NCI-H2107 treated with DMSO at 0.1 percent for 48 hours (cell line): ENCODE measurements around the gene NPHP4.
"Not testable (repeated sequence)": the region's sequence is repeated elsewhere in the genome, so short reads cannot be mapped to it uniquely, and the experiment has no call there.

Experiments
- DNase-seq: peaks from one replicate; lab custom pipeline; 2025; ENCODE audit not compliant: unreplicated experiment; lab: John Stamatoyannopoulos, UW

Gene NPHP4

DNA sequence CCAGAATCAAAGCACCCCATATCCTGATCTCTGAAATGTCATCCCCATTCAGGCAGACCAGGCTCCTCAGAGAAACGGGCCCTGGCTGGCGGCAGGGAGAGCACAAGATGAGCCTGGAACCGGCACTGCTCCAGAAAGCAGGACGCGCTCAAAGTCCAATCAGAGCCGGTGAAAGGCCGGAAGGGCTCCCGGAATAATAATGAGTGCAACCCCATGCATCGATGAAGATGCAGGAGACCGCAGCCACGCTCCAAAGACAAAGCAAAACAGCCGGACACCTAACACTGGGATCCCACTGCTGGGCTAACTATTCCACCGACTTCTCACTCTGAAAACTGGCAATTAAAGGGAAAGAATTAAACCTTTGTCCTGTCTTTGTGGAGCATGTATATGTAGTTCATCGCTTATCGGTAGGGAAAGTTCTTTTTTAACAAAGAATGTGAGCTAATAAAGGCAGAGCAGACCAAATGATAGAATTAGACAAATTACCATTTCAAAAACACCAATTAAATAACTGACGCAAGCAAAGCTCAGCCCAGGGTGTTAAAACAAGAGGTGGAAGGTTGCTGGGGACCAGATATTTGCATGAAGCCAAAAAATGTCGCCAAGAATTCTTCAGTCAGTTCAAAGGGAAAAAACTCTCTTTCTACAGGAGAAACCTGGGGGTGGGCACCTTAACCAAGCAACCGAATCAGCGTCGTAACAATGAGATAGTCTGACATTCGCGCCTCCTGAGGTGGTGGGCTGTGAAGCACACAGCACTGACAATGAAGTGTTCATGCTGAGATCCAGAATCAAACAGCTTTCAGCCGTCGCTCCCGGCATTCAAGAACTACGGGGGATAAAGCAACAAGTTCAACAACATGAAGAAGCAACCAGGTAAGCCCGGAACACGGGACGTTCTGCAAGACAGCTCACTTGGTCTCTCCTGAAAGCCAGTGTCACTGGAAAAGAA, 95.2 kb downstream of the NPHP4 start:
- DNase-seq, result no peak

DNA sequence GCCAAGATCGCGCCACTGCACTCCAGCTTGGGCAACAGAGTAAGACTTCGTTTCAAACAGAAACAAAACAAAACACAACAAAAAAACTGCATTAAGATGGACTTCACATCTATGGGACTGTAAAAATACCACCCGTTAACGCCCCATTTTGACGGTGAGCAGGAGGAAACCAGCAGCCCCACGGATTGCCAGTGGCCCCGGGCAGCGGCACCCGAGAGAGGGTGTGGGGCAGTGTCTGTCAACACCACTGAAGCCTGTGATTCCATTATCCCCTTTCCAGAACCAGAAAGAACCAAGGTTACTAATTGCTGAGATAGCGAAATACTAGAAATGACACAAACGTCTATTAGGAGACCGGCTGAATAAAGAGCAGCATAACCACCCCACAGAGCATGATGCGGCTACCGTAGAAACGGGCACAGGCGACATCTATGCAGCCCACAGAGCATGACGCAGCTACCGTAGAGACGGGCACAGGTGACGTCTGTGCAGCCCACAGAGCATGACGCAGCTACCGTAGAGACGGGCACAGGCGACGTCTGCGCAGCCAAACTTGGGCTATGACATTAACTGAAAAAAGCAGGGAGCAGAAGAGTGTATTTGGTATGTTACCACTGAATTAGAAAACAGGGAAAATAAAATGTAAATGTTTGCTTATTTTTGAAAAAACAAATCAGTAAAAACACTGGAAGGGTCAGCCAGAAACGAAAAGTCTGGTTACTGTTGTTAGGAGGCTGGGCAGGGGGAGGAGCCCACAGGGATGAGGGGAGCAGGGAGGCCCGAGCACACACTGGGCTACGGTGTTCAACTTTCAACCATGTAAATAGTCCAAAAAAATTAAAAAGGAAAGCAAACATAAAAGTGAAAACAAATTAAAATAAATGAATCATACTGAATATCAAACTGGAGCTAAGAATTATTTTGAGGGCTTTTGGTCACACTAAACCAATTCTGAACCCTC, 96.5 kb downstream of the NPHP4 start:
- DNase-seq, result no peak

DNA sequence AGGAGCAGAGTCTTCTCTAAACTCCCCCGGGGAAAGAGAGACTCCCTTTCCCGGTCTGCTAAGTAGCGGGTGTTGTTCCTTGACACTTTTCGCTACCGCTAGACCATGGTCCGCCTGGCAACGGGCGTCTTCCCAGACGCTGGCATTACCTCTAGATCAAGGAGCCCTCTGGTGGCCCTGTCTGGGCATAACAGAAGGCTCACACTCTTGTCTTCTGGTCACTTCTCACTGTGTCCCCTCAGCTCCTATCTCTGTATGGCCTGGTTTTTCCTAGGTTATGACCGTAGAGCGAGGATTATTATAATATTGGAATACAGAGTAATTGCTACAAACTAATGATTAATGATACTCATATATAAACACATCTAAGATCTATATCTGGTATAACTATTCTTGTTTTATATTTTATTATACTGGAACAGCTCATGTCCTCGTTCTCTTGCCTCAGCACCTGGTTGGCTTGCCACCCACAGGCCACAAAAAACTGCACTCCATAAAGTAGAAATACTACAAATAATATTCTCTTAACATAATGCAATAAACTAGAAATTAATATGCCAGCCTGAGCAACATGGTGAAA, 98.4 kb downstream of the NPHP4 start:
- DNase-seq, result not testable (repeated sequence)

DNA sequence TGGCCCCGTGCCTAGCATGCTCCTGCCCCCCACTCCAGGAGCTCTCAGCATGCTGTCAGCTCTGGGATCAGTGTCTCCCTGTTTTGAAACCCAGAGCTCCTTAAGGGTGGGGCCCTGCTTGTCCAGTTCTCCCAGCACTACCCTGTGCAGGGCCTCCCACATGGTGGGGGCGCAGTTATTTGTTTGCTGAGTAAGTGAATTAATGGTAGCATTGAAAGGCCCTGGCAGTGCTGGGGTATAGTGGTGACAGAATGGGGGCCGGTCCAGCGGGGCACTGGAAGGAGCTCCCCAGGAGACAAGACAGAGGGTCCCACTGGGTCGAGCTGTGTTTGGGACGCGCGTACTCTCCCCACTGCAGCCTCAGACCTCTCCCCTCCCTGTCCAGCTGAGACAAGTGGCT, 99.9 kb downstream of the NPHP4 start:
- DNase-seq, result no peak

DNA sequence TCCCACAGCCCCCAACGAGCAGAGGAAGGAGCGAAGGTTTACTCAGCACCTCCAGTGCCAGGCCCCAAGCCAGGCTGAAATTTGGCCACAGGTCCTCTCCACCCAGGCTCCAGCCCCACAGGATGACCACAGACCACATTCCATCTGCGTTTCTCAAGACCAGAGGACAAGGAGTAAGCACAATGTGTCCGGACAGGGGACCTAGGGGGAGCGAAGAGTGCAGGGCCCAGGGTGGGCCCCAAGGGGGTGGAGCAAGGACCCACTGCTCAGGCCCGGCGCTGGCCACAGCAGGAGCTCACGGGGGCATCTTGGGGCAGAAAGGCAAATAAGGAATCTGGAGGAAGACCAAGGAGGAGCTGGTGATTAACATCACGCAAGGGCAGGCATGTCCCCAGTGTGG, 100.5 kb downstream of the NPHP4 start:
- DNase-seq, result no peak

DNA sequence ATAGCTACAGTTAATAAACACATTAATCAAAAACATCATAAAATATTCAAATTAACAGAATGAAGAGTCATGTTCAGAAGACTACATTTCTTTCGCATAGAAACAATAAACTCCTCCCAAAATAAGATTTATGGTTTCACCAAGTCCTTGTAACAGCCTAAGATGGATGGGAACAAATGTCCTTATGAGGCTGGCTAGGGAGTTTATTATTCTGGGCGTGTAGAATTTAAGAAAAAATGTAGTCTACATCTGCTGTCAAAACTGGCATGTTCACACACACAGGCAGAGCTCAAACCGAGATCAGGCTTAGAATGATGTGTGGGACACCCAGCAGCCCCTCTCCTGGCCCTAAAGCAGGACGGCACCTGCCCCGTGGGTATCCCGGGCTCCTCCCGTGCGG, 101.1 kb downstream of the NPHP4 start:
- no peak for DNase-seq

DNA sequence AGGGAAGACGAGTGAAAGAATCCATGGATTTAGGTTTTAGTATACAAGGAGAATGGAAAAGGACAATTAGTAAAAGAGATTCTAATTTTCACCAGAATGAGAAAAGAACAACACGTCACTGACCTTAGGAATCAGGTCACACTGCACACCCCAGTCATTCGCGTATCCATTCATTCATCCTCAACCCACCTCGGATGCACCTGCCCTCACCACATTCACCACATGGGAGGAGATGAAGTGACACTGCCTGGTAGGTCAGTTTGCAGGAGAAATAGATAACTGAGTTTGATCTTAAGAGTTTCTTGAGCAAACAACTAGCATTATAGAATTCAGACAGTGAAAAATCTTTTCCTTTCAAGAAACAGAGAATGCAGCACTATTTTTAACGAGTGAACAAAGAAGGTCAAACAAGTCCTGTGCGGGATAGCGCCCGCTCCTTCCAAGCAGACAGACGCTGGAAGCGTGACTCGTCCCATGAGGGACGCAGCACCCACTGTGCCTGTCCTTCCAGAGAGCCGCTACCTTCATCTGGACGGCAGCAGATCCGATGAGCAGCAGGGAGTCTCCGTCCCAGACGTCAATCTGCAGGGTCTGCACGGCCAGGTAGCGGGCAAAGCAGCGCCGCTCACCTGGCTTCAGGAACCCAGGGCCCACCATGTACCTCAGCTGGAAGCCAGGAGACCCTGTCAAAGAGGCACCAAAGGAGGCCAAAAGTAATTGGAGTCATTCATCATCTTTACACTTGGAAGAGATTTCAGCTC, 101.7 kb downstream of the NPHP4 start:
- no peak for DNase-seq

DNA sequence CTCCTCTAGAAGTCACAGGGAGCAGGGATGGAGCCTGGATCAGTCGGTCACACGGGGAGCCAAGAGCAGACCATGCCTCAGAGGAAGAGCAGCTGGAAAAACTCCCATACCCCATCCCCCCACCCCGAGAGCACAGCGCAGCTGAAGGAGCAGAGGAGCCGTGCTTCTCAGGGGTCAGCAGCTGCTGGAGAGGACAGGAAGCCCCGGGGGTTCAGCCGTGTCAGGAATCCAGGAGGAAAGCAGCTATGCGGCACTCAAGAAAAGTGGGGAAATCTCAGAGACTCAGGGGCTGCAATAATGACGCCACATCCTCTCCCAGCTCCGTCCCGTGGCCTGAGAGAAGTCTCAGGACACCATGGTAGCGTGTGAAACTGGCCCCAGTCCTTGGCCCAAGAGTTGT, 102.3 kb downstream of the NPHP4 start:
- no peak for DNase-seq

DNA sequence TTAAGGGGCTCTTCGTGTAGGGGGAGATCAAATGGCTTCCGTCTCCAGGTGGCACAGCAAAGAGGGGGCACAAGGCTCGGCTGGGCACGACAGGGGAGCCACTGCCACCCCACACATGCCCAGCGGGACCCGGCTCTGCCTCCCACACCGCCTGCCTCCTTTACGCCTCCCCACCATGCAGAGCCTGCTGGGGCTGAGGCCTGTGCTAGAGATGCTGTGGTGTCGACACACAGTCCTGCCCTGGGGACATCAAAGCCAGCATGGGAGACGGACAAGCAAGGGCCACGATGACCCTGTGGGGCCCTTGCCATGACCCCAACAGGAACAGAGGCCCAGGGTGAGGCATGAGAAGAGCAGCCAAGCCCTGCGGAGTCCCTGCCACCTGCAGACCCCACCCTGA, 102.8 kb downstream of the NPHP4 start:
- no peak for DNase-seq

DNA sequence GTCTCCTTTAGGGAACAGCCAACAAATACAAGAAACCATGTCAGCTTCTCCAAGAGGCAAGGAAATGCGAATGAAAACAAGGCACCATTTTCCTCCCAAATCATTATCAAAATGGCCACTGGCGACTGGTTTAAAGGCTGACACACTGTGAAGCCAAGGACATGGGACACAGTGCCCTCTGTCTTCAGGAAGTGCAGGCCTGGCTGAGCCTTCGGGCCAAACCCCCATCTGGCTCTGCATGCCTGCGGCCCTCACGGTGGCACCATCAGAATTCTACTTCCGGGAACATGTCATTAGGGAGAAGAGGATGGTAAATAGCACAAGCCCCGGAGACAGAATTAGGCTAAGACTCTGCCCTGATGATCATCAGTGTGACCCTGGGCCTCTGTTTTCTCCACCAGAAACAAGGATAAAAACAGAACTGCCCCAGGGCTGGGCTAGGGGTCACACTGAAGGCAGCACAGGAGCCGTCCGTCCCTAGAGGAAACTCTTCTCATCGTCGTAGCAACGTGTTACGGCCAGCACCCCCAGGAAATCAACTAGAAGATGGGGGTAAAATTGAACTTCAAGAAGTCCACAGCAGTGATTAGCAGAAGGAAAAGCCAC, 103.5 kb downstream of the NPHP4 start:
- DNase-seq, result no peak

DNA sequence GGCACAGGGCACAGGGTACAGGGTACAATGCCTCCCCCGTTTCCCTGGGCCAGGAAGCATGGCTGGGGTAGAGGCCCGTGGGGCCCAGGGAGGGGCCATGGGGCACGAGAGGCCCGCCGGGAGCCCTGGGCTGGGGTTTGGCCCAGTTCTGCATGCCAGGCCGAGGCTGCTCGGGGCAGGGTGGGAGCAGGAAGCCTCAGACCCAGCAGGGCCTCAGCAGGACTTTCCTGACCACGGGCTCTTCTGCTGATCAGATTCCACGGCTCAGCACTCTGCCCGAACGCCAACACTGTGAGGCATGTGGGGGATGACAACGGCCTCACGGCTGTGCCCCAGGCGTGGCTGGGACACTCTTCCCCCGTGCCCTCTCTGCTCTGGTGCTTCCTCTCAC, 104.3 kb downstream of the NPHP4 start:
- no peak for DNase-seq

DNA sequence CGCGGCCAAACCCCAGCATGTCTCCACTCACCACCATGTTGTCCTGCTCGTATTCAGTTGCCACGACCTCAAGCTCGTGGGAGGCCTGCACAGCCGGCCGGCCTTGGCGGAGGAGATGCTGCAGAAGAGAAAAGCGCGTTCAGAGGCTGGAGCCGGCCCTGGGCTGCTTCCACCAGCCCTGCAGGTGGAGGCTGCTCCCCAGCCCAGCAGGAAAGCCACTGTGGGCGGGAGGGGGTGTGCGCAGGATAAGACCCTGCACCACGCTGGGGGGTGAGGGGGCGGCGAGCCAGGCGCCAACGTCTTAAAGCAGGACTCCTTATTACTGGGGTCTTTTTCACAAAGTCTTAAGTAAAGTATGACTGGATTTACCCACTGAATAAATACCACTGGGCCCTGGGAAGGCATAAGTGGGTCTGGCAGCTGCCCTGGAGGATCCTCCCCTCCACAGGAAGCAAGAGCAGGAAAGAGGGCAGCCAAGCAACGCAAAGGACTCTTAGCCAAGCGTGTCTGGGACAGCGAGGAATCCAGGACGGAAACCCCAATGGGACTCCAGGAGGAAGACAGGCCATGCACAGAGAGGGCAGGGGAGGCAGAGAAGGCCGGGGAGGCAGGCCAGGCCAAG, 104.8 kb downstream of the NPHP4 start:
- DNase-seq, result no peak

DNA sequence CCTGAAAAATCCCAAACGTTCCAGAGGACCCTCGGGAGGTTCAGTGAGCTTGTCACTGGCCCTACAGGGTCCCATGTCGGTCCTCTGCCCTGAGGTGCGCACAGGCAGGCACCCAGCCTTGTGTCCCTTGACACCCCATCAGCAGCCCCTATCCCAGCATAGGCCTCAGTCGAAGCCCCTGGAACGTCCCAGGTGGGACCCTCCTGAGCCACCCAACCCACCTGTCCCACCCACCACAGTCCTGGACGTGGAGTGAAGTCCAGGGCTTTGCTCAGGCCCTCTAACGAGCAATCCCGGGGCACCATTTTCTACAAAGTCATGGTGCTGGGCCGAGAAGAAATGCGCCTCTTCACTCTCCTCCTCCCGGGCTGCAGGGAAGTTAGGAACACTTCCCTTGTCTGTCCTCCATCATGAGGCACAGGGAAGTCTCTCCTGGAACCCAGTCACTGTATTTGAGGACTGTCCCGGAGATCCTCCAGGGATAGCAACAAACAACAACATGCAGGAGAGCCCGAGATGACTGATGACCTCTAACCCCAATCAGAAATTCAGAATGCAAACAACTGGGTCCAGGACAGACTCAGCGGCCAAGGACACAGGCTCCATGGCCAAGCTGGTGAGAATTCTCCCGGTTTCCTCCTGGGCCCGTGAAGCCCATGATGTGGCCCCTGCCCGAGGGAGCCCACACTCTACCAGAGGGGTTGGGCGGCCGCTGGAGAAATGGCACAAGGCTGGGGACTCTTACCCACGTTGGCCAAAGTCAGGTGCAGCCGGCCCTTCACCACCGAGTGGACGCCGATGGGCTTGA, 105.5 kb downstream of the NPHP4 start:
- no peak for DNase-seq

DNA sequence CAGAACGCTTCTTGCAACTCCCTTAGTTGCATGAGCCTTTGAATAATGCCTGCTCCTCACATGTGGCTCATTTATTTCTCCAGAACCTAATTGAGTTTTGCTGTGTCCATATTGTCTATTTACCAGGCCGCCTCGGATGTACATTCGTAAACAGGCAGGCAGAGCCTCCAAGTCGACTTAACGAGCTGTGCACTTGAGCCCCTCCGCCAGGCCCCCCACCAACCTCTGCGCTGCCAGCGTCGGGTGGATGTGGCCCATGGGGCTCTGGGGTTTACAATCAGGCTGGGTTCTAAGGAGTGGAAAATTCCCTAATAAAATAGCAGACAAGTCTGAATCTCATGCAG, 106.1 kb downstream of the NPHP4 start:
- no peak for DNase-seq

DNA sequence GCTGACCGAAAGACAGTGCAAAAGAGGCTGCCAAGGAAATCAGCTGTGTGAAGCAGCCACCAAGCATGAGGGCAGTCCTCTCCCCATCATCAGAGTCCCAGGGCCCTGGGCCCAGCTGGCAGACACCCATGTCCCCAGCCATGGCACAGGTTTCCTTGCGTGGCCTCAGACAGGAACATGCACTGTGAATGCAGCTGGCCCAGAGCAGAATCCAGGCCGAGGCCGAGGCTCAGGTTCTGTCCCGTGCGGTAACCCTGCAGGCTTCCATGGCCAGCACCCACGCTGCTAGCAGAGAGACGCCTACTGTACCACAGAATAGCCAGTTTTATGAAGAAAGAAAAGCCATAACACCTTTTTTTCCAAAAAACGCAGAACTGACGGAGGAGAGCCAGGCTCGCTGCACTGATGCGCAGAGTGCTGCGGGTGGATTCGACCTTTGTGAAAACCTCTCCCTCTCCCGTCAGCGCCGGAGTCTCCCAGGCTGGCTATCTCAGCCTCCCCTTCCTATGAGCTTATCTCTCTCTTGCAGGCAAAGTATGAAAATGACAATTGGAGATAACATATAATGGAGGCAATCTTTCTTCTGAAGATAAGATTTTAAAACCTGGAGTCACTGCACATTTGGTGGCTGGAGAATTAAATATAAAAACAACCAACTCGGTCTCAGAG, 106.6 kb downstream of the NPHP4 start:
- no peak for DNase-seq

DNA sequence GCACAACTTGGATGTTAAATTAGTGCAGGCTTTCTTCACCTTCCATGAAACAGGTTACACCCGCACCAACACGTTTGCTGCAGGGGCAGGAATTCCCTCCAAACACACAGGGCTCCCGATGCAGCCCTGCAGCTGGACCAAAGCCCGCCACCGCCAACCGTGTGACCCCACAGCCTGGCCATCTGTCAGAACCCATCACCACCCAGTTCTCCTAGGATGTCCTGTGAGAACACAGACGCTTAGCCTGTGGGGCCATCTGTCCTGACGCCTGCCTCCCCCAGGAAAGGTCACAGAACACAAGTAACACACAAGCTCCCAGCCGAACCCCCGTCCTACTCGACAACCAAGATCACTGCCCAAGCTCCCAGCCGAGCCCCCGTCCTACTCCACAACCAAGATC, 108.1 kb downstream of the NPHP4 start:
- DNase-seq, result no peak

DNA sequence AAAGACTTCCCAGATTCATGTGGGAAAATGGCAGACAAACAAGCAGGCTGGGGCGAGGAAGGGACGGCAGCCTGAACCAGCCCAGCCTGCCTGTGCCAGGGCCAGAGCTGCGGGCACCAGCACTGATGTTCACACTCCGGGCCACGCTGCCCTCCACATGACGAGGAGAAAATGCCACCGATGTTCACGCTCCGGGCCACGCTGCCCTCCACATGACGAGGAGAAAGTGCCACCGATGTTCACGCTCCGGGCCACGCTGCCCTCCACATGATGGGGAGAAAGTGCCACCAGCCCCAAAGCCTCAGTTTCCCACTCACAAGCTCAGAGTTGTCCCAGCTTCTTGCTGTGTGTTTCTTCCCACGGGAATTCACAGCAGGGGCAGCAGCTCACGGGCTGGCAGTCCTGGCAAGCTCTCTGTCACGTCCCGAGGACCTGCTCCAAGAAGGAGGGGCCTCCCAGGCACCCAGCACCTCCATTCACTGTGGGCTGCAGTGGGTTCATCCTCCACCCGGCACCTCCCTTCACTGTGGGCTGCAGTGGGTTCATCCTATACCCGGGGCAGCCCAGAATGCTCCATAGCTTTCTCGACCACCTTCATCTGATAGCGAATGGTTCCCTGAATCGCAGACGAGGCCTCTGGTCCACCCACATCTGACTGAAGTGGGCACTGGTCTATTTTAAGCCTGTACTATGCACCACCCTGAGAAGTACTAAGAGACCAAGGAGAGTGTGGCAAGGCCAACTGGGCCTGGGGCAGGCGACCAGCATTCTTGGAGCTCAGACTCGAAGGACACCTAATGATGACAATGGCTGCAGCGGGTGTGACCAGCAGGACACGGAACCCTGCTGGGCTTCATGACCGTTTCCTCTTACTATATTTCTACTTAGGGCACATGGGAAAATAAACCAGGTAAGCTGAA, 108.8 kb downstream of the NPHP4 start:
- no peak for DNase-seq
